Right cardiac atrium (tissue), 5 donors: ENCODE data around the gene TRMT61B. TPM values are rescaled to one million over a fixed set of nuclear protein-coding genes. Genes with fewer than 3 reads are reported as not detected.

Experiments
- ATAC-seq, 2 donors: fragments of 200-7000 bp; cut with Tn5 transposase; one replicate each; pipeline versions ENCODE4 v1.8.0 to v1.9.1; 2020; ENCODE audit warnings: moderate library complexity in 2 of 2, mild to moderate bottlenecking in 1 of 2
- DNase-seq, 3 donors: peaks; one replicate each; pipeline ENCODE4 v3.0.0-alpha.2; 2020
- H3K27ac ChIP-seq: one replicate; pipeline ENCODE4 v1.5.1; 2013; ENCODE audit warnings: mild to moderate bottlenecking, low read length, control low read depth, moderate library complexity
- H3K27me3 ChIP-seq: one replicate; pipeline ENCODE4 v1.6.1; 2013; ENCODE audit not compliant: control insufficient read depth, insufficient read depth
- H3K4me1 ChIP-seq: one replicate; pipeline ENCODE4 v1.6.1; 2013; ENCODE audit warnings: low read length; ENCODE audit not compliant: control insufficient read depth, insufficient read depth
- H3K4me3 ChIP-seq: one replicate; pipeline ENCODE4 v1.5.1; 2013; ENCODE audit warnings: low read length, control low read depth
- H3K9me3 ChIP-seq: one replicate; pipeline ENCODE4 v1.6.1; 2013; ENCODE audit warnings: low read length; ENCODE audit not compliant: control insufficient read depth
- WGBS: extraction: QIAGEN DNeasy Blood & Tissue Kit; methylation state at CpG from one replicate; pipeline ENCODE4 v1.1.7; 2013; 5-methylcytosine and 5-hydroxymethylcytosine counted together
- intact Hi-C, 4 donors: fragments of 100-400 bp; cut with DNase I; formaldehyde crosslinking; loops; one replicate each; pipeline versions ENCODE4 v1.11.0 to v1.14.0; 2022 to 2023
- polyA plus RNA-seq: library from polyadenylated mRNA; stranded (reverse); fragments of 200-250 nt; gene quantifications from one replicate; pipeline ENCODE4 v1.2.3, GENCODE V29; 2013
- total RNA-seq, 4 donors: library from RNA; stranded (reverse); fragmentation: NEBNext Ultra II Directional; extraction: Animal tissue kit (Norgen Biotek cat#: 25700); gene quantifications; one replicate each; pipeline ENCODE4 v1.2.1, GENCODE V29; 2021
- donor health status: healthy with polysubstance abuse.
- donor health status: DM: no; HTN: yes; CAD: no.
- donor health status: DM: no; HTN: no; CAD: no.
- donor health status: DM: no; HTN: yes; CAD: no; lungs with severe emphysema.
- donor health status: DM: yes; HTN: yes; CAD: no.

TRMT61B gene
- total and polyA plus RNA-seq, 5 donors = 13.9 to 32.7 (median 18.2) TPM

DNA sequence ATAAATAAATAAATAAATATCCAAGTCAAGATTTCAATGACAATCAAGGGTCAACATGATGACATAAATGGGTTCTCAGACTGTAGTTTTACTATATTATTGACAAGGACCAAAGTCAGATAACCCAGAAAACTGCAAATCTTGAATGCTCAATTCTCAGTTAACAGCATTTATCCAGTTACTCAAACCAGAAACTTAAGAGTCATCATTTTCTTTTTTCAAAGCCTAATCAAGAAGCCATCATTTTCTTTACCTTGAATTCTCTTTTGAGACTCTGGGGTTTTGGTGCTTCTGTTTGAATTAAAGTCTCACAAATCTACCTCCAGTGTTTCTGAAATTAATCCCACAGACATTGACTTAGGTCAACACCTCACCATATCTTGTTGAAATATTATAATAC lies 14.1 kb downstream of the TRMT61B start:
- Histone ChIP-seq H3K27ac (no peak overlapping the region), H3K9me3 (no peaks in the 10 kb centered on the region), H3K27me3 (no peaks in the 10 kb centered on the region), H3K4me1 (no peaks in the 10 kb centered on the region), H3K4me3 (no peak overlapping the region)
- ATAC-seq (no peak), DNase-seq (no peak)
- intact Hi-C loops = no loop called here

DNA sequence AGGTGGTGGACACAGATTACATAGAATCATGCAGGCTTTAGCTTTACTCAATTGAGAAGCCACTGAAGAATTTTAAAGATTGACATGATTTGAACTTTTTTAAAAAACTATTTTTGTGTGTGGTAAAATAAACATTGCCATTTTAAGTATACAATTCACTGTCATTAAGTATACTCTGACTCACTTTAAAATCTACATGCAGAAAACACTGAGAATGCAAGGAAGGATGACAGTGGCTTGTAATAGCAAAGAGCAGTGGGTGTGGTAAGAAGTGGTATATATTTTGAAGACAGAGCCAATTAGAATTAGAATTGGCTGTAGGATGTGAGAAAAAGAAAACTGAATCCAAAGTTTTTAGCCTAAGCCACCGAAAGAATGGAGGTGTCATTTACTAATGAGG lies 14.9 kb downstream of the TRMT61B start:
- WGBS = 95% methylated on average over 1 of the region's 1 CpG
- DNase-seq (no peak), ATAC-seq (no peak)
- H3K9me3 ChIP-seq = no peaks in the 10 kb centered on the region
- no peak overlapping the region for H3K27ac ChIP-seq
- H3K4me1 ChIP-seq = no peaks in the 10 kb centered on the region
- intact Hi-C loops = no loop called here
- H3K4me3 ChIP-seq = no peak overlapping the region
- no peaks in the 10 kb centered on the region for H3K27me3 ChIP-seq

- H3K27ac ChIP-seq = no peak overlapping the region
- no peaks in the 10 kb centered on the region for H3K27me3 ChIP-seq
- WGBS = 59% methylated on average over 3 of the region's 3 CpGs
- no peaks in the 10 kb centered on the region for H3K9me3 ChIP-seq
- intact Hi-C loops = no loop called here
- no peak for DNase-seq
- no peaks in the 10 kb centered on the region for H3K4me1 ChIP-seq
- ATAC-seq = no peak
- H3K4me3 ChIP-seq = no peak overlapping the region
These were observed 28.1 kb downstream of the TRMT61B start for GRCh38 chr2:28842042-28842441.

DNA sequence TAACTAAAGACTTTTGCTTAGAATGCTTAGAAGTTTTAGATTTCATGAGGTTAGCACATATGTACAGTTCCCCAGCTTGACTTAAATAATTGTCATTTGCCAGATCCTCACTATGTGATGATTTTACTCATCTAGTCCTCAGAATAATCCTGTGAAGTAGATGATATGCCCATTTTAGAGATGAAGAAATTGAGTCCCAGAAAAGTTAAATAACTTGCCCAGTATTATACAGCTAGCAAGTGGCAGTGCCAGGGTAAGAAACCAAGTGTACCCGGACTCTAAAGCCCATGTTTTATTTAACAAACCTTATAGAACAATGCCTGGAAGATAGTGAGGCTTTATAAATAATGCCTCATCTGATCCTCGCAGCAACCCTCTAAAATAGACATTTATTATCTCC lies 31.1 kb downstream of the TRMT61B start:
- intact Hi-C loops = no loop called here
- no peaks in the 10 kb centered on the region for H3K9me3 ChIP-seq
- ATAC-seq = no peak
- H3K4me1 ChIP-seq = no peaks in the 10 kb centered on the region
- no peaks in the 10 kb centered on the region for H3K27me3 ChIP-seq
- H3K4me3 ChIP-seq = no peak overlapping the region
- WGBS = 91% methylated on average over 2 of the region's 2 CpGs
- H3K27ac ChIP-seq = no peak overlapping the region
- no peak for DNase-seq

- 36% methylated on average over 2 of the region's 2 CpGs for WGBS
- Histone ChIP-seq H3K4me3 (no peak overlapping the region), H3K9me3 (no peaks in the 10 kb centered on the region), H3K27ac (no peak overlapping the region), H3K27me3 (no peaks in the 10 kb centered on the region), H3K4me1 (no peaks in the 10 kb centered on the region)
- ATAC-seq (no peak), DNase-seq (no peak)
- intact Hi-C loops = no loop called here
These were observed 34.3 kb downstream of the TRMT61B start for GRCh38 chr2:28835781-28836180.

- 90% methylated on average over 2 of the region's 2 CpGs for WGBS
- Histone ChIP-seq H3K27me3 (no peaks in the 10 kb centered on the region), H3K9me3 (no peaks in the 10 kb centered on the region), H3K4me3 (no peak overlapping the region), H3K27ac (no peak overlapping the region), H3K4me1 (no peaks in the 10 kb centered on the region)
- DNase-seq (no peak), ATAC-seq (no peak)
- intact Hi-C loops = no loop called here
These were observed 36.2 kb downstream of the TRMT61B start for GRCh38 chr2:28833740-28834470.

- Histone ChIP-seq H3K27me3 (no peaks in the 10 kb centered on the region), H3K27ac (no peak overlapping the region), H3K4me3 (no peak overlapping the region), H3K4me1 (no peaks in the 10 kb centered on the region), H3K9me3 (no peaks in the 10 kb centered on the region)
- intact Hi-C loops = no loop called here
- ATAC-seq (no peak), DNase-seq (no peak)
- 77% methylated on average over 2 of the region's 2 CpGs for WGBS
These were observed 41.7 kb downstream of the TRMT61B start for GRCh38 chr2:28828382-28828781.

DNA sequence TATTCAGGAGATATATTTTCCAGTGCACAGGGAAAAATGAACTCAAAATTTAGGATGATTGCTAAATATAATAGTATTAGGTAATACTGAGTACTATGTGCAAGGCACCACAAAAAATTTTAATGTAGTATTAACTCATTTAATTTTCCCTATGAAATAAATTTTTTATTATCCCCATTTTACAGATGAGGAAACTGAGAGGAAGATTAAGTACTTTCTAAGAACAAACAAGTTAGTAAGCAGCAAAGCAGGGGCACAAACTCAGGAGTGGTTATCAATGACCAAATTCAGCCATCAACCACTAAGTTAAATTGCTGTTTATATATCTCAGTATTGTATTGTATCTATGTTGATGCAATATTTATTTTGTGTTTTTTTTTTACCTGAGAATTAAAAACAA lies 45.2 kb downstream of the TRMT61B start:
- Histone ChIP-seq H3K4me1 (no peaks in the 10 kb centered on the region), H3K27ac (no peak overlapping the region), H3K27me3 (no peaks in the 10 kb centered on the region), H3K9me3 (no peaks in the 10 kb centered on the region), H3K4me3 (no peak overlapping the region)
- intact Hi-C loops = no loop called here
- DNase-seq (no peak), ATAC-seq (no peak)

DNA sequence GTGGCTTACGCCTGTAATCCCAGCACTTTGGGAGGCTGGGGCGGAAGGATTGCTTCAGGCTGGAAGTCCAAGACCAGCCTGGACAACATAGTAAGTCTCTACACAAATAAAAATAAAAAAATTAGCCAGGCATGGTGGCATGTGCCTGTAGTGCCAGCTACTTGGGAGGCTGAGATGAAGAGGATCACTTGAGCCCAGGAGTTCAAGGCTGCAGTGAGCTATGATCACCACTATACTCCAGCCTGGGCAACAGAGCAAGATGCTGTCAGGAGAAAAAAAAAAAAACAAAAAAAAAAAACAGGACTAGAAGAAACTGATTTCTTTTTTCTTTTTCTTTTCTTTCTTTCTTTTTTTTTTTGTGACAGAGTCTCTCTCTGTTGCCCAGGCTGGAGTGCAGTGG lies 45.9 kb downstream of the TRMT61B start:
- H3K27ac ChIP-seq = no peak overlapping the region
- DNase-seq = no peak
- no peak for ATAC-seq
- intact Hi-C loops = no loop called here
- H3K27me3 ChIP-seq = no peaks in the 10 kb centered on the region
- WGBS = 96% methylated on average over 2 of the region's 2 CpGs
- H3K9me3 ChIP-seq = no peaks in the 10 kb centered on the region
- no peak overlapping the region for H3K4me3 ChIP-seq
- no peaks in the 10 kb centered on the region for H3K4me1 ChIP-seq

GRCh38 chr2:28822036-28822435 lies 48.1 kb downstream of the TRMT61B start:
- intact Hi-C loops = no loop called here
- no peak overlapping the region for H3K27ac ChIP-seq
- H3K4me3 ChIP-seq = no peak overlapping the region
- DNase-seq = no peak
- H3K27me3 ChIP-seq = no peaks in the 10 kb centered on the region
- no peaks in the 10 kb centered on the region for H3K9me3 ChIP-seq
- no peaks in the 10 kb centered on the region for H3K4me1 ChIP-seq
- ATAC-seq = no peak

GRCh38 chr2:28821295-28821958 lies 48.7 kb downstream of the TRMT61B start:
- H3K27me3 ChIP-seq = no peaks in the 10 kb centered on the region
- intact Hi-C loops = no loop called here
- no peaks in the 10 kb centered on the region for H3K9me3 ChIP-seq
- WGBS = 4% methylated on average over 8 of the region's 8 CpGs
- no peaks in the 10 kb centered on the region for H3K4me1 ChIP-seq
- no peak overlapping the region for H3K4me3 ChIP-seq
- no peak for DNase-seq
- peak; percentile 19 to 74 for ATAC-seq
- H3K27ac ChIP-seq = no peak overlapping the region

DNA sequence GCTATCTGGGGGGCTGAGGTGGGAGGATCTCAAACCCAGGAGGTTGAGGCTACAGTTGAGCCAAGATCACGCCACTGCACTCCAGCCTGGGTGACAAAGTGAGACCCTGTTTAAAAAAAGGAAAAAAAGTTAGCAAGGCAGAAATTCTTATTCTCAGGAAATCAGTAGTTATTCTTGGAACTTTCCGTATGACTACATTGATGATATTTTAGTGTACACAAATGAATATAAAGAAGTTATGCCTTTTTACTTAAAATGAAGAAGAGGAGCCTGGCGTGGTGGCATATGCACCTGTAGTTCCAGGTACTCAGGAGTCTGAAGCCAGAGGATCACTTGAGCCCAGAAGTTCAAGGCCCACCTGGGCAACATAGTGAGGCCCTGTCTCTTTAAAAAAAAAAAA lies 52.1 kb downstream of the TRMT61B start:
- Histone ChIP-seq H3K27me3 (no peaks in the 10 kb centered on the region), H3K4me3 (no peak overlapping the region), H3K27ac (no peak overlapping the region), H3K9me3 (no peaks in the 10 kb centered on the region), H3K4me1 (no peaks in the 10 kb centered on the region)
- no peak for DNase-seq
- intact Hi-C loops = no loop called here
- WGBS = 91% methylated on average over 3 of the region's 3 CpGs
- ATAC-seq = no peak
